HG02642 (cell line): ENCODE measurements around the gene BRAT1.

ENCODE experiments used
- ATAC-seq: cut with Tn5 transposase; IDR thresholded peaks from one replicate; pipeline ENCODE4 v1.9.1; 2021; ENCODE audit warnings: mild to moderate bottlenecking; ENCODE audit not compliant: unreplicated experiment, poor library complexity

BRAT1 gene

DNA sequence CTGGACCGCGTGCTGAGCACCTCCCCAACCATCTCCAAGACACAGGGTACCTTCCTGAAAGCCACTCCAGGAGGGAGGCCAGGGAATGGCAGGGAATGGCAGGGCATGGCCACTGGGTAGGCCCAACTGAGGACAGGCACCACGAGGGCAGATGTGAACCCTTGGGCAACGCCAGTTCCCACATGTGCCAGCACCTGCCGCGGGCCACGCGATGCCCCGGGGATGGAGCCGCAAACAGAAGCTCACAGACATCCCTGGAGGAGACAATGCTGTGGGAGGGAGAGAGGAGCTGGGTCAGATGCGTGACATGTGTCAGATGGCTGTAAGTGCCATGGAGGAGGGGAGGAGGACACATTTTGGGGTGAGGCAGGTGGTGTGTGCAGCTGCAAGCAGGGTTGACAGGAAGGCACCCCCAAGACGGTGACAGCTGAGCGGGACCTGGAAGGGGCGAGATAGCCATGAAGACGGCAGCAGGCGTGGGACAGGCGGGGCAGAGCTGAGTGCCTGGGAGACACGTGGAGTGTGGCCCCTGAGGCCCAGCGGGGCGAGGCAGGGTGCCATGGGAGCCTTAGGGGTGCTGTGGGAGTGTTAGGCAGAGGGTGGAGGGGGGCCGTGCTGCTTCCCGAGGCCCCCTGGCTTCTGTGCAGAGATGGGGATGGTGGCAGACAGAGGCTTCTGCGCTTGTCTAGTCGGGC is 31.1 kb upstream of the BRAT1 start:
- no peak for ATAC-seq

DNA sequence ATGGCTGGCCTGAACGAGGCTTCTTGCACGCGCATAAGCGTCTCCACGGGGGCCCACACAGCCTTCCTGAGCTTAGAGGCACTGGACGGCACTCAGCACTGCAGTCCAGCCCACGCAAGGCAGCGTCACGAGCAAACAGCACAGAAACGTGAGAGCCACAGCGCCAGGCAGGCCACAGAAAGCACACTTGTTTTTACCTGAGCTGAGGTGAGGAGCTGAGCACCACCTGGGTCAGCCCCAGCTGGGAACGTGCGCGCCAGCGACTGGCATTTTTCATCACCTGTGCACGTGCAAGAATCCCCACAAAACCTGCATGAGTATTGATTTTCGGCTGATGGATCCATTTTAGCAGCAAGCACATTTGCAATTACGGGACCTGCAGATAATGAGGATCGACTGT is 30.1 kb upstream of the BRAT1 start:
- ATAC-seq: no peak

DNA sequence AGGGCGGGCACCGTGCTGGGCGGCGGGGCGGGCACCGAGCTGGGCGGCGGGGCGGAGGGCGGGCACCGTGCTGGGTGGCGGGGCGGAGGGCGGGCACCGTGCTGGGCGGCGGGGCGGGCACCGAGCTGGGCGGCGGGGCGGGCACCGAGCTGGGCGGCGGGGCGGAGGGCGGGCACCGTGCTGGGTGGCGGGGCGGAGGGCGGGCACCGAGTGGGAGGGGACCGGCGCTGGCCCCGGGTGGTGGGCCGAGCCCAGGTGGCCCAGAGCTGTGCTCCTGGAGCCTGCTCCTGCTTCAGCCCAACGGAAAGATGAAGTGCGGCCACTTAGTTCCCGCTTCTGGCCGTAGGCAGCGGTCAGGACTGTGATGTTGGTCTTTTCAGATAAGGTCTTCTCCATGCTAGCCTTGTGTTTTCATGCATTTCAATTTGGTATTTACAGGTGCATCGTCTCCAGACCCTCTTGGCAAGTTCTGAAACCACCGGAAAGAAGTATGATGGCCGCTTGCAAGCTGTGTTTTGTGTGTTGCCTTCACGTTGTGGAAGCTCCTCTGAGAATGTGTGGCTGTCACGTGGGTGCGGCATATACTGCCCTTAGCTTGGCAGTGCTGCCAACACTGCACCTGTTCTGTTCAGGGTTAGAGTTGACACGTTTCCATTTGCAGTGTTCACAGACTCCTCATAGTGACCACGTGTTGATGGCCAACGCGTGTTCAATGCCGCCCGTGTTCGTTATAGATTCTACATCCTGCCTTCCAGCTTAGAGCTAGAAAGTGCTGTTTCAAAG is 28.7 kb upstream of the BRAT1 start:
- no peak for ATAC-seq

DNA sequence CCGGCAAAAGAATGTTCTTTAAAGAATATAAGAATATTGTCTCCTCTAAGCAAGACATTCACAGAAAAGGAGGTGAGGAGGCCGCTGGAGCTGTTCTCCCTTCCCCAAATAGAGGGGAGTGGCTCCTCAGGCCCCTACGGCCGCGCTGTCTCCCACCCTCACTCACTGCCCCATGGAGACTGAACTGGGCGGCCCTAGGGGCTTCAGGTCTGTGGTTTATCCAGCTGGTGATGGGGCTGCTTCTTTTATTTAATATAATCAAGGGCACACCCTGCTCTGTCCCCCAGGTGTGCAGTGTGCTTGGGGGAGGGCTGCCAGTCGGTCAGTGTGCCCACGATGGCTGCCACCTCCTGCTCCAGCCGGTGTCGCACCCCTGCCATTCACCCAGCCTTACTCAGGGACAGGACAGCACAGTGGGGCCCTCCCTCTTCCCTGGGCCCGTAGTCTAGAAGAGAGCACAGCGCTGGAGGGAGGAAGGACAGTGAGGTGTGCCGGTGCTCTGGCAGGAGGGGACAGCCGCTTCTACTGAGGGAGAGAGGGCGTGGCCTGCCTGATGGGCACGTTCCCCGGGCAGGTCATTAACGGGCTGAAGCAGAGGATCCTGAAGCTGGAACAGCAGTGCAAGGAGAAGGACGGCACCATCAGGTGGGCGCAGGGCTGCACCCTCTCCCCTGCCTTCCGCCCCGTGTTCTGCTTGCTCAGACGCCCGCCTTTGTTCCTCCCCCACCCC is 26.8 kb upstream of the BRAT1 start:
- ATAC-seq: no peak

DNA sequence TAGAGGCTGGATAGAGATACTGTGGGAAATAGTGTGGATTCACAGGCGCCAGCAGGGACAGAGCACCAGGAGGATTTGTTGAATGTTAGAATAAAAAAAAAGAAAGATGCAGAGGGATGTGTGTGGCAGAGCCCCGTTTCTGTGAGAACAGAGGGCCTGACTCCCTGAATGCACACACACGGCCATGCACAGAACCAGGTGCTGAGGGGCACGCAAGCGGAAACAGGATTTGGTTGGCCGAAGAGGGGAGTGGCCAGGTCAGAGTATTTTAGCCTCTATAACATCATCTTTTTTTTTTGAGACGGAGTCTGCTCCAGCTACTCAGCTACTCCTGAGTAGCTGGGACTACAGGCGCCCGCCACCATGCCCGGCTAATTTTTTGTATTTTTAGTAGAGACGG is 25.3 kb upstream of the BRAT1 start:
- ATAC-seq: no peak

DNA sequence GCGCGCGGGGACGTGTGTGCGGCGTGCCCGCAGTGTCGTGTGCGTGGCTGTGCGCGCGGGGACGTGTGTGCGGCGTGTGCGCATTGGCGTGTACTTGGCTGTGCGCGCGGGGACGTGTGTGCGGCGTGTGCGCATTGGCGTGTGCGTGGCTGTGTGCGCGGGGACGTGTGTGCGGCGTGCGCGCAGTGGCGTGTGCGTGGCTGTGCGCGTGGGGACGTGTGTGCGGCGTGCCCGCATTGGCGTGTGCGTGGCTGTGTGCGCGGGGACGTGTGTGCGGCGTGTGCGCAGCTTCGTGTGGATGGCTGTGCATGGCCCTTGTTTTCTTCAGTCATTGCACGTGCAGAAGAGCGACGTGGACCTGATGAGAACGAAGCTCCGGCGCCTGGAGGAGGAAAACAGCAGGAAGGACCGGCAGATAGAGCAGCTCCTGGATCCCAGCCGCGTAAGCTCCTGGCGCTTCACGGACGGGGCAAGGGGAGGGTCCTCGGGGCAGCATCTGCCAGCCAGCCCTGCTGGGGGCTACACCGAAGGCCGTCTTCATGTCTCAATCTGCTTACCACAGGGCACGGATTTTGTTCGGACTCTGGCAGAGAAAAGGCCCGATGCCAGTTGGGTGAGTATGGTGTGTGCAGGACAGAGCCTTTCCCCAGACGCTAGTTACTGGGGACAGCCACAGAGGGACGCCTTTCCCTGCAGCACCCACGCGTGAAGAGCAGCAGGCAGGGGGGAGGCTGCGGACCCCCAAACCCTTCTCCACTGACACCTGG is 22.8 kb upstream of the BRAT1 start:
- ATAC-seq: no peak

DNA sequence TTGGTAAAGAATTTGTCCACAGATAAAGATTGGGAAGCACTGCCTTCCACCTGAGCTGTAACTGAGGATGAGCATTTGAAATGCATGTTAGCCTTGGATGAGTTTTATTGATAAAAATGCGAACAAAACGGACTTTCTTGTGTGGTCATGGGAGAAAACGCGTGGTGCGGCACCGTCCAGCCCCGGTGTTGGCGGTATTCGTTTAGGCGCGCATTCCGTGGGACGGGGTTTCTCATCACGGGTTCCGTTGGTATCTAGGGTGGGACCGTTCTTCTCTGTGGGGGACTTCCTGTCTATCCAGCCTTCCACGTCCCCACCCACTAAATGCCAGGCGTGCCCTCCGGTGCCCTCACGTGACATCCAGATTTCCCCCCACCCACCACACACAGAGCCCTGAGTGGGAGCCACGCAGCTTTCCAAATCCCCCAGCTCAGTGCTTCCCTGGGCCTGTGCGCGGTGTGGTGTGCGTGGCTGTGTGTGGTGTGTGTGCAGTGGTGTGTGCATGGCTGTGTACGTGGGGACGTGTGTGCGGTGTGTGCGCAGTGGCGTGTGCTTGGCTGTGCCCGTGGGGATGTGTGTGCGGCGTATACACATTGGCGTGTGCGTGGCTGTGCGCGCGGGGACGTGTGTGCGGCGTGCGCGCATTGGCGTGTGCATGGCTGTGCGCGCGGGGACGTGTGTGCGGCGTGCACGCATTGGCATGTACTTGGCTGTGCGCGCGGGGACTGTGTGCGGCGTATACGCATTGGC is 21.6 kb upstream of the BRAT1 start:
- ATAC-seq: no peak

DNA sequence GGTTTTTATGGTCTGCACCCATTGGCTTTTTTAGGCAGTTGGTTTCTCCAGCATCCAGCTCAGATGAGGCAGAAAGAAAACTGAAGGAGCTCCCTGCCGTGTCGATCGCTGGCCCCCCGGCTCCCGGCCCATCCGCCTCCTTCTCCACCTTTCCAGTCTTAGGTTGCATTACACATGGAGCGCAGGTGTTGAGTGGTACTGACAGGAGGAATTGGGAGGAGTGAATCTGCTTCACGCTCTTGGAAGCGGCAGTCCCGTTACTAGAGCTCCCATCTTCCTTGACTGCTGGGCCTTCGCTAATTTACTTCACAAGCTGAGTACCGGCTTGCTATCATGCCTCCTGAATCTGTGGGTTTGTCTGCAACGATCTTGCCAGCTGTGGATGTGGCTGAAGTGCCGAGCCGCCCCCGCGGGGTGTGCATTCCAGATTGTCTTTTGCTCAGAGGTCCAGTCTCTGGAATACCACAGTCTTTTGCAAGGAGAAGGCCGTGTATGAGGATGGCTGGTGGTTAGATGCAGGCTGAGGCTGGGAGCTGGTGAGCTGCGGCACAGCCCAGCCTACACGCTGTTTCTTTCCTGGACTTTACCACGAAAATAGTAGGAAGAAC is 20.5 kb upstream of the BRAT1 start:
- ATAC-seq: no peak

DNA sequence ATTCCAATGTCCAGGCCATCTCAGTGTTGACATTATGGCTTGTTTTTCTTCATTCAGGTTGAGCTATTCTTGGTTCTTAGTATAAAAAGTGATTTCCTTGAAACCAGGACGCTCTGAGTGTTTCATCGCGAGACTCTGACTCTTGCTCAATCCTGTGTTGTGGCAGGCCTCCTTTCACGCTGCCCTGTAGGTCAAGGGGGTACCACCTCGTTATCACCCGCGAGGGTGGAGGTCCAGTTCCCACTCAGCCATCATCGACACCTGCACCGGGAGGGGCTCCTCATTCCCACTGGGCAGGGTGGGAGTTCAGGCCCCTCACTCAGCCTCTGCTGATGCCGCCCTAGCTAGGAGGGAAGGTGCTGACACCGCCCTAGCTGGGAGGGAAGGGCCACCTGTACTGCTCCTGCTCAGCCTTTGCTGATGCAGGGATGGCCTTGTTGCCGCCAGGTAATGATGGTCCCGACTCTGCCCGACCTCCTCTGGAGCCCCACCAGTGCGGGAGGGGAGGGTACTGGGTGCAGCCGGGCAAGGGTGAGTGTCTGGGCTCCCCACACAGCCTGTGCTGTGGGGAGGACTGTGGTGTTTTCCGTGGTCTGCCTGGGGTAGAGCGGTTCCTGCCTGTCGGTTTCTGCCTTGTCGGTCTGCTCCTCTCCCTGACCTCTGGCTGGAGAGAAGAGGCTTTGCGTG is 19.9 kb upstream of the BRAT1 start:
- ATAC-seq: no peak

DNA sequence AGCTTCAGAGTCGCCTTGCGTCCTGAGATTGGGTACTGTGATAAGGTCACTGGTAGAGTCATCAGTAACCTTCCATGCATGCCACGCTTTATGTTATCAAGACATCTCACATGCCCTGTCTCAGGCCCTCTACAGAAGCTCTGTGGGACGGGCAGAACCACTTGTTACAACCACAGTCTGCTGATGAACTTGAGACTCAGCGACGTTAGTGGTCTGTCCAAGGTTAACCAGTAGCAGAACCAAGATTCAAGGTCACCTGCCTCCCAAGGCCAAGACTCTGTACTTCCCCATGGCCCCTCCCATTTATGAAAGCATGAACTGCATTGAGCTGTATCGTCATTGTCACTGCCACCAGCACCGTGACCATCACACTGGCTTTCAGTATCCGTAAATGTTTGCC is 18.4 kb upstream of the BRAT1 start:
- no peak for ATAC-seq

DNA sequence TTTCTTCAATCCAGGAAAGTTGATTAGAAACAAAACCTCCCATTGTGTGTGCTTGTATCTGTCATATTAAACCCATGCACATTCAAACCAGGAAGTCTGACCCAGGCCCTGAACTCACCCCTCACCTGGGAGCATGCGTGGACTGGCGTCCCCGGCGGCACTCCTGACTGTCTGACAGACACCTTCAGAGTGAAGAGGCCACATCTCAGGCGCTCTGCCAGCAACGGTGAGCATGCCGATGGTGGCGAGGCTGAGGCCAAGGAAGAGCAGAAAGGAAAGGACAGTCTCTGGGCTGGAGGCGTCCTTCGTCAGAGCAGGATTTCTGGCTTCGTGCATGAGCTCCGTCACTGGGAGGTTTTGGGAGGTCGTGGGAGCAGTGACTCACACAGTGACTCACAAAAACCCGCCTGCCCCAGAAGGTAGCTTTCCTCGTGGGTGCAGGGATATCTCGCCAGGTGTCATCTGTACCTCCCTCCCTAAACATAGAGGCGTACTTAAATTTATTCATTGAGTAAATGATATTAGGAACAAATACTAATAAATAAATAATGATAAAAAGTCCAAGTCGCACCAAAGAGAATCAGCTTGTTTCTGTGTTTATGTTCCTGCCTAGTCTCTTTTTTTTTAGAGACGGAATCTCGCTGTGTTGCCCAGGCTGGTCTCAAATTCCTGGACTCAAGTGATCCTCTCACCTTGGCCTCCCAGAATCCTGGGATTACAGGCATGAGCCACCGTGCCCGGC is 16.9 kb upstream of the BRAT1 start:
- no peak for ATAC-seq

DNA sequence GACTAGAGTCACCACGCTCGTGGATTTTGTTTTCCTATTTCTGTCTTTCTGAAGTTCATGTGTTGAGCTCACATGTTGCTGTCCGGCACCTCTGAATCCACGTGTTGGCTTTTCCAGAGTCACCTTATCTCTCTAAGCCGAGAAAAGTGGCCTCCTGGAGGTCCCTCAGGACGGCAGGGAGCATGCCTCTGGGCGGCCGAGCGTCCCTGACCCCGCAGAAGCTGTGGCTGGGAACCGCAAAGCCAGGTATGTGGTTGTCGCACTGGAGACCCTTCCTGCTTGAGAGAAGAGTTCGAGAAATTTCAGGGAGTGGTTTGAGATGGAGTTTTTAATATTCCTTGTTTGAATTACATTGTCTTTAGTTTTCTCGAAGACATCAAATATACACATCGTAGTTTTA is 16.1 kb upstream of the BRAT1 start:
- no peak for ATAC-seq

DNA sequence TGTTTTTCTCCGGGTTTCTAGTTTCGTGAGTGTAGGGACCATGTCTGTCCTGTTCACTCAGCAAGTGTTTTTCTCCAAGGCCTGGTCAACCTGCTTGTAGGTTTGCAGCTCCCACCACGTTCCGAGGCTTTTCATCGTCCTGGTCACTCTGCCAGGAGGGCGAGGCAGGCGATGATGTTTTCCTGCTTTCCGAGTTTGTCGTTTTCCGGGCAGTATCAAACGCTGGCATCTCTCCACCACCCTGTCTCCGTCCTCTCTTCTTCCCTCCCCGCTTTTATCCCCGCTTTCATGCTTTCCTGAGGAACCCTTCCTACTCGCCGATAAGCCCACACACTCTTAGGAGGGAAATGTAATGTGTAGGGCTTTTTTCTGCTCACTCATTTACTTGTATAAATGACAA is 14.7 kb upstream of the BRAT1 start:
- ATAC-seq: no peak

DNA sequence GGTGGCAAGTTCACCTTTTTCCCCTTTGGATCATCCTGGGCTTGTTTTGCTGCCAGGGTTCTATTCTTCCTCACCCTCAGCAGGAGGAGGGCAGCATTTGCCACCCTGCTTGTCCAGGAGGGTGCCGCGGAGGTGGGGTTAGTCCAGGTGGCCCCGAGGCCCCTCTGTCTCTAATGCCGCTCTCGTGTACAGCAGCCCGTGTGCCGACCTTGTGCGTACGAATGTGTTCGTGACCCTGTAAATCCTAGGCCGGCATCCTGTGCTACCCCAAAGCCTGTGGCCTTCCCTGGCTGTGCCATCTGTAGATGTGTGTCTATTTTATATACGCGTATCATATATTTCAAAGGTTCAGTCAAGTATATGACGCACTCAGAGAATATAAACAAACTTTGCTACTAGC is 14.1 kb upstream of the BRAT1 start:
- ATAC-seq: no peak

DNA sequence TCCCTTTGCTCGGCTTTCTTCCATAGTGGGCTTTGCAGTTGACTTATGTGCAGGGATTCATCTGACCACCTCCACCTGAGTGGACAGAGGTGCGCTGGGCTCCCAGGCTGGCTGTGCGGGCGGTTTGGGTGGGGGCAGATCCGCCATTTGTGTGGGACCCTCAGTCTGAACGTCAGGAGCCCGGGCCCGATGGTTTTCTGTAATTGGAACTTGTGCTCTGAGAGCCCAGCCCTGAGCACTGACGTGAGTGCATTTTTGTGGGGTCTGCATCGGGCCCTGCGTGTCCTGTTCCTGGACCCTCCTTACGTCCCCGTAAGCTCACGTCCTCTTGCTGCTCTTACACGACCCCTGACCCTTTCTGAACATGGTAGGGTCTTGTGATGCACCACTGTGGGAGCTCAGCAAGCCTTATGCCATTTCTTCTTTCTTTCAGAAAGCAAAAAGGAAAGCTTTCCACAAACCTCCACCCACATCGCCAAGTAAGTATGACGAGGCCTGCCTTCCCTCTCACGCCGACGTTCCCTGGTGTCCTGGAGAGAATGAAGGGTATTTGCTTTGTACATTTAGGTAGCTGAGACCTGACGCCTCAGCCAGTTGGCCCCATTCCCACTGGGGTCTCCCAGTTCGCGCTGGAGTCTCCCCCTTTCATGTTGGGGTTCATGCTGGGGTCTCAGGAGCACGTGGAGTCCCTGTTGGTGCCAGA is 13.3 kb upstream of the BRAT1 start:
- ATAC-seq: no peak

DNA sequence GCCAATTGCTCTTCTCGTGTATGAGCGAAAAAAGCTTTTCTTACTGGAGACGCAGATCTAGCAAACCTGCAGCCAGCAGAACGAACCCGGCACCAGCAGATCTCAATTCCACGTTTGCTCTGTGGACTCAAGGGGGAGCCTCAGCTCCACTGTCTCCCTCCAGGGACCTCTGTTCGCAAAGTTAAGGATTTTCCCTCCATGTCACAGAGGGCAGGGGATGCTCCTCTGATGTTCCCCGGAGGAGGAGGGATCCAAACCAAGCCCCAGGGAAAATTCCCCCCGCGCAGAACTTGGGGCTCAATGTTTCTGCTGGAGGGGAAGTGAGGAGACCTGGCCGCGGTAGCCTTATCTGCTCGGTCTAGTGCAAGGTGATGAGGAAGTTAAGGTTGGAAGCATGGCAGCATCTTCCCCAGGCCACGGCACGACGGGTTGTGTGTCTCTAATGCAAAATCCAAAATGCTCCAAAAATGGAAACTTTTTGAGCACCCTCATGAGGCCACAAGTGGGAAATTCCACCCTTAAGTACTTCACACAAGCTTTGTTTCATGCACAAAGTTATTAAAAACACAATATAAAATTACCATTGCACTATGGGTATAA is 12.5 kb upstream of the BRAT1 start:
- ATAC-seq: no peak

DNA sequence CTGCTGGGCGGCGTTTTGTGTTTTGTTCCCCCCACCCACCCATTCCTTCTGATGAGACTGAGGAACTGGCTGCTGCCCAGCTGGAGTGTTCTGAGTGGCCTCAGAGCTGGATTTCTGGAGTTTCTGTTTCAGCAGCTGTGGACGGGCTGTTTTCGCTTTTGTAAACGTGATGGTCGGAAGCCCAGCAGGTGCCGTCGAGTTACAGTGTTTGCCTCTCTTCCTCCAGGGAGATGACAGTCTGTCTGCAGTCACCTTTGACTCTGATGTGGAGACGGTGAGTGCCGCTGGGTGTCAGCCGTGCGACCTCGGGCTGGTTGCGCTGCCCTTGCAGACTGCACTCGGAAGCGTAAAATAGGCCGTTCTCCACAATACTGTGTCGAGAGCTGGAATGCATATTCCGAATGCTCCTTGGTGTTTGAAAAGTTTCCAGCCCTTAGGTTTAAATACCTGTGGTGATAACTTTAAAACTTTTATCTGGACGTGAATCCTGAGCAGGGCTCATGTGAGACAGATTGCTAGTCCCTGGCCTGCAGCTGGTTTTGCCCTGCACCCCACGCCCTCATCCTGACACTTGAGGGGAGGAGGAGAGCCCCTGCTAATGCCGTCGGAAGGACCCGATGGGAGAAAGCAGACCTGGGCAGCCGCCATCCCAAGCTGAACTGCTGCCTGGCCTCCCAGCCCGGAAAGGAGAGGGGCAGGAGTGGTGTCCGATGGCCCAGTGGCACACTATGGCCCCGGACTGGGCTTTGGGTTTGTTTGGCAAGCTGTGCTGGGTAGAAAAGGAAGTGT is 11.8 kb upstream of the BRAT1 start:
- ATAC-seq: peak; percentile 72
